BJ (cell line): ENCODE data around the gene LAMA5. TPM values are rescaled to one million over a fixed set of nuclear protein-coding genes. Genes with fewer than 3 reads are reported as not detected.

Experiments
- CTCF ChIA-PET: fragments of 350-600 bp; formaldehyde crosslinking; extraction: SDS; loops from one replicate; lab custom pipeline; 2021; ENCODE audit warnings: antibody characterized with exemption, inconsistent platforms; lab: Yijun Ruan, JAX
- POLR2A ChIA-PET: fragments of 300-600 bp; sonication (Branson Sonifier 250); formaldehyde crosslinking; extraction: SDS; loops from one replicate; lab custom pipeline; 2021; ENCODE audit warnings: antibody characterized with exemption; lab: Charles Lee
- DNase-seq: peaks from one replicate; pipeline ENCODE4 v3.0.0-alpha.2; 2011; ENCODE audit warnings: low read depth
- H3K27me3 ChIP-seq: 2 replicates; pipeline ENCODE4 v1.6.0; 2011; ENCODE audit warnings: low read length; ENCODE audit not compliant: control insufficient read depth, insufficient read depth
- H3K36me3 ChIP-seq: 2 replicates; pipeline ENCODE4 v1.5.1; 2011; ENCODE audit warnings: low read length; ENCODE audit not compliant: control insufficient read depth, insufficient read depth
- H3K4me3 ChIP-seq: 2 replicates; pipeline ENCODE4 v1.5.1; 2011; ENCODE audit warnings: low read depth, mild to moderate bottlenecking, control low read depth, low read length
- polyA plus RNA-seq: library from polyadenylated mRNA; depleted of rRNA; stranded (reverse); fragments of >200 nt; gene quantifications from 2 replicates; pipeline ENCODE4 v1.2.3, GENCODE V29; 2011
- TF ChIP-seq, protein P1 (sequence below): IDR thresholded peaks from 2 replicates; pipeline ENCODE4 v1.5.1; 2011; ENCODE audit warnings: low read depth, mild to moderate bottlenecking, control low read depth, inconsistent platforms, low read length, moderate library complexity; ENCODE audit not compliant: insufficient read depth

LAMA5 gene
- polyA plus RNA-seq, 1 experiment: 1.1 TPM

DNA sequence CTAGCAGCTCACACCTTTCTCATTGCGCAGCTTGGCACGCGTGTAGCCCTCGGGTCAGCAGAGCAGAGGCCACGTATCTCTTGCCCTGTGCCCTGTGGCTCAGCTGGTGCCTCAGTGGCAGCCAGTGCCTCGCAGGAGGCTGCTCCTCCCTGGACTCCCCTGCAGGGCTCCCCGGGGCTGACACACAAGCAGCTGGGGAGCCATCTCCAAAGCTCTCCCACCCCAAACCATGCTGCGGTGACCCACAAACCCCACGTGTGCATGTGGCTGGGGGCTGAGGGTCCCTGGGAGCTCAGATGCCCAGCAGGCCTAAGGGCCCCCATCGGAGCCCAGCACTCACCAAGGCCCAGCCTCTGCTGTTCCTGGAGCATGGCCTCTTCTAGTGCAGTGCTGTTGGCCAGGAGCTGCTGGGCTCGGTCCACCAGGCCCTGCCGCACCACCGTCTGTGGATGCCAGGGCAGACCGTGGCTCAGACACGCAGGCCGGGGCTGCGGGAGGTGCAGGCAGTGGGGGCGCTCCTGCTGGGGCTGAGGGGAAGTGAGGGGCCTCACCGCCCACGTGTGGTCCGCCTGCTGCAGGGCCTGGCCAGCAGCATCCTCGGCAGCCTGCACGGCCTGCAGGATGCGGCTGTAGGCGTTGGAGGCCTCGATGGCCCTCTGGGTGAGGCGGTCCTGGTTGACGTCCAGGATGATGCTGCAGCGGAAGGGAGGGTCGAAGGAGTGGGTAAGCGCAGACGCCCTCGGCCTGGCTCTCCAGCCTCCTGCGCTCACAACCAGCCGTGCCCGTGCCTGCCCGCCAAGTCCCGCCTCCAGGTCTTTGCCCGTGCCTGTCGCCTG, 50.6 kb downstream of the LAMA5 start:
- Histone ChIP-seq H3K36me3 (peaks cover 1% of the 10 kb centered on the region), H3K4me3 (no peak overlapping the region), H3K27me3 (no peaks in the 10 kb centered on the region)
- TF ChIP-seq, protein P1, sequence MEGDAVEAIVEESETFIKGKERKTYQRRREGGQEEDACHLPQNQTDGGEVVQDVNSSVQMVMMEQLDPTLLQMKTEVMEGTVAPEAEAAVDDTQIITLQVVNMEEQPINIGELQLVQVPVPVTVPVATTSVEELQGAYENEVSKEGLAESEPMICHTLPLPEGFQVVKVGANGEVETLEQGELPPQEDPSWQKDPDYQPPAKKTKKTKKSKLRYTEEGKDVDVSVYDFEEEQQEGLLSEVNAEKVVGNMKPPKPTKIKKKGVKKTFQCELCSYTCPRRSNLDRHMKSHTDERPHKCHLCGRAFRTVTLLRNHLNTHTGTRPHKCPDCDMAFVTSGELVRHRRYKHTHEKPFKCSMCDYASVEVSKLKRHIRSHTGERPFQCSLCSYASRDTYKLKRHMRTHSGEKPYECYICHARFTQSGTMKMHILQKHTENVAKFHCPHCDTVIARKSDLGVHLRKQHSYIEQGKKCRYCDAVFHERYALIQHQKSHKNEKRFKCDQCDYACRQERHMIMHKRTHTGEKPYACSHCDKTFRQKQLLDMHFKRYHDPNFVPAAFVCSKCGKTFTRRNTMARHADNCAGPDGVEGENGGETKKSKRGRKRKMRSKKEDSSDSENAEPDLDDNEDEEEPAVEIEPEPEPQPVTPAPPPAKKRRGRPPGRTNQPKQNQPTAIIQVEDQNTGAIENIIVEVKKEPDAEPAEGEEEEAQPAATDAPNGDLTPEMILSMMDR: no peak
- ChIA-PET CTCF (interaction anchor here (0.6 to 1.8 kb wide), 2 partner anchors 13 to 67 kb away, joined by 3 to 4 read pairs; no protein-coding TSS in a partner anchor), POLR2A (no interaction called here)
- no peak for DNase-seq

DNA sequence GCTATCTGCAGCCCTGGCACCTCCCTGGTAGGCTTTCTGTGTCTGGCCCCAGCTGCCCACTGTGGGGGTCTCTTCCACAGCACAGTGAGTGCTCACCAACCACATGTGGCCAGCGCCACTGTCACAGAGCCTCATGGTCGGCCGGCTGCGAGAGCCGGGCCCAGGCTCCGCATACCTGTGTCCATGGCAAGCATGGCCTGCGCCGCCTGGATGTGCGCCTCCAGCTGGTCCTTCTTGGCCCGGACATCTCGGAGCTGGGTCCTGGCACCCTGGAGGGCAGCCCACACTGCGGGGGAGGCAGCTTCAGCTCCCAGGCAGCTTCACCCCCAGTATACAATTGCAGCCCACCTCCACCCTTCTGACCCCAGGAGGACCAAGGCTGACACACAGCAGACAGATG, 51.3 kb downstream of the LAMA5 start:
- ChIA-PET POLR2A (no interaction called here), CTCF (interaction anchor here (1.8 kb wide), 1 partner anchor 67 kb away, joined by 4 read pairs; no protein-coding TSS in a partner anchor)
- no peak for DNase-seq
- TF ChIP-seq, protein P1: no peak
- Histone ChIP-seq H3K36me3 (peaks cover 1% of the 10 kb centered on the region), H3K4me3 (no peak overlapping the region), H3K27me3 (no peaks in the 10 kb centered on the region)

GRCh38 chr20:62314711-62315302, 52.3 kb downstream of the LAMA5 start:
- Histone ChIP-seq H3K27me3 (no peaks in the 10 kb centered on the region), H3K36me3 (peaks cover 1% of the 10 kb centered on the region), H3K4me3 (no peak overlapping the region)
- ChIA-PET POLR2A (no interaction called here), CTCF (interaction anchor here (1.8 kb wide), 1 partner anchor 68 kb away, joined by 4 read pairs; no protein-coding TSS in a partner anchor)
- no peak for DNase-seq
- TF ChIP-seq, protein P1: no peak

GRCh38 chr20:62314339-62314638, 52.8 kb downstream of the LAMA5 start:
- POLR2A ChIA-PET: no interaction called here
- Histone ChIP-seq H3K27me3 (no peaks in the 10 kb centered on the region), H3K36me3 (peaks cover 1% of the 10 kb centered on the region), H3K4me3 (no peak overlapping the region)
- no peak for DNase-seq
- CTCF ChIA-PET: no interaction called here
- TF ChIP-seq, protein P1: no peak
